Astrocyte of the spinal cord (primary cell): ENCODE measurements around the gene GPRIN1.

Source experiments
- DNase-seq: peaks from one replicate; pipeline ENCODE4 v3.0.0; 2011; ENCODE audit warnings: low read depth, low spot score
- H3K4me3 ChIP-seq: 2 replicates; pipeline ENCODE4 v1.5.1; 2011; ENCODE audit warnings: low read depth, mild to moderate bottlenecking, low read length, moderate library complexity
- in situ Hi-C: cut with HindIII; loops from 2 replicates; pipeline ENCODE4 v1.10.0; 2017; ENCODE audit warnings: low sequenced_read_pairs
- TF ChIP-seq, protein P1 (sequence below): IDR thresholded peaks from 2 replicates; pipeline ENCODE4 v1.5.1; 2012; ENCODE audit warnings: low read depth, mild to moderate bottlenecking, low read length, inconsistent platforms

Gene GPRIN1

DNA sequence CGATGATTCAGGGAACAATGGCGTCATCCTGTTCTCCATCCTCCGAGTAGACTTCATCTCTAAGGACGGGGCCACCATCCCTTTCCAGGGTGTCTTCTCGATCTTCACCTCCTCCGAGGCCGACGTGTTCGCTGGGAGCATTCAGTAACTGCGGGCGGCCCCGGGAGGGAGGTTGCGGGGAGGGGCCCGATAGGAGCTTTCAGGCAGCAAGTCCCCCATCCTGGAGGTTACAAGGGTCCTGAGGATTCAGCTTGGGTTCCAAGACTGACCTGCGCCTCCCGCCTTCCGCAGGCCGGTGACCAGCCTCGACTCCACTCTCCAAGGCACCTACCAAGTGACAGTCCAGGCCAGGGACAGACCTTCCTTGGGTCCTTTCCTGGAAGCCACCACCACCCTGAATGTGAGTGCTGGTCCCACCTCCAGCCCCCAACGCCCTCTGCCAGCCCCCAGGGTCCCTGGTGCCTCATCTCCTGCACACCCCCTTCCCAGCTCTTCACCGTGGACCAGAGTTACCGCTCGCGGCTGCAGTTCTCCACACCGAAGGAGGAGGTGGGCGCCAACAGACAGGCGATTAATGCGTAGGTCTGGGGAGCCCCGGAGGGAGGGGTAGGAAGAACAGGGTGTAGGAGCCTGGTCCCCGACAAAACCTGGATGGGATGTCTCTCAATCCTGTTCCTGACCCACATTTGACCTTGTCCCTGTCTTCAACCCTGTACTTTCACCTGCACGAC, 20.8 kb downstream of the GPRIN1 start:
- no peak overlapping the region for H3K4me3 ChIP-seq
- in situ Hi-C loops, result no loop called here
- DNase-seq, result no peak
- TF ChIP-seq, protein P1, sequence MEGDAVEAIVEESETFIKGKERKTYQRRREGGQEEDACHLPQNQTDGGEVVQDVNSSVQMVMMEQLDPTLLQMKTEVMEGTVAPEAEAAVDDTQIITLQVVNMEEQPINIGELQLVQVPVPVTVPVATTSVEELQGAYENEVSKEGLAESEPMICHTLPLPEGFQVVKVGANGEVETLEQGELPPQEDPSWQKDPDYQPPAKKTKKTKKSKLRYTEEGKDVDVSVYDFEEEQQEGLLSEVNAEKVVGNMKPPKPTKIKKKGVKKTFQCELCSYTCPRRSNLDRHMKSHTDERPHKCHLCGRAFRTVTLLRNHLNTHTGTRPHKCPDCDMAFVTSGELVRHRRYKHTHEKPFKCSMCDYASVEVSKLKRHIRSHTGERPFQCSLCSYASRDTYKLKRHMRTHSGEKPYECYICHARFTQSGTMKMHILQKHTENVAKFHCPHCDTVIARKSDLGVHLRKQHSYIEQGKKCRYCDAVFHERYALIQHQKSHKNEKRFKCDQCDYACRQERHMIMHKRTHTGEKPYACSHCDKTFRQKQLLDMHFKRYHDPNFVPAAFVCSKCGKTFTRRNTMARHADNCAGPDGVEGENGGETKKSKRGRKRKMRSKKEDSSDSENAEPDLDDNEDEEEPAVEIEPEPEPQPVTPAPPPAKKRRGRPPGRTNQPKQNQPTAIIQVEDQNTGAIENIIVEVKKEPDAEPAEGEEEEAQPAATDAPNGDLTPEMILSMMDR, result no peak

DNA sequence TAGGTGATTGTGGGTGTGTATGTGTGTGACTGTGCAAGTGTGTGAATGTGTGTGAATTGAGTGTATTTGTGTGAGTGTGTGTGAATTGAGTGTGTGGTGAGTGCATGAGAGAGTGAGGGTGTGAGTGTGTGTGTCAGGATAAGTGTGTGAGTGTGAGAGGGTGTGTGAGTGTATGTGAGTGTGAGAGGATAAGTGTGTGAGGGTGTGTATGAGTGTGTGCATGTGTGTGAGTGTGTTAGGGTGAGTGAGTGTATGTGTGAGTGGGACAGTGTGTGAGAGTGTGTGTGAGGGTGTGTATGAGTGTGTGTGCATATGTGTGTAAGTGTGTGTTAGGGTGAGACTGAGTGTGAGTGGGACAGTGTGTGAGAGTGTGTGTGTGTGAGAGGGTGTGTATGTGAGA, 21.7 kb downstream of the GPRIN1 start:
- in situ Hi-C loops, result no loop called here
- no peak overlapping the region for H3K4me3 ChIP-seq
- TF ChIP-seq, protein P1, result no peak
- DNase-seq, result no peak

- DNase-seq, result no peak
- H3K4me3 ChIP-seq, result no peak overlapping the region
- in situ Hi-C loops, result no loop called here
- TF ChIP-seq, protein P1, result no peak
Measured at GRCh38 chr5:176587398-176587797, 22.6 kb downstream of the GPRIN1 start.

DNA sequence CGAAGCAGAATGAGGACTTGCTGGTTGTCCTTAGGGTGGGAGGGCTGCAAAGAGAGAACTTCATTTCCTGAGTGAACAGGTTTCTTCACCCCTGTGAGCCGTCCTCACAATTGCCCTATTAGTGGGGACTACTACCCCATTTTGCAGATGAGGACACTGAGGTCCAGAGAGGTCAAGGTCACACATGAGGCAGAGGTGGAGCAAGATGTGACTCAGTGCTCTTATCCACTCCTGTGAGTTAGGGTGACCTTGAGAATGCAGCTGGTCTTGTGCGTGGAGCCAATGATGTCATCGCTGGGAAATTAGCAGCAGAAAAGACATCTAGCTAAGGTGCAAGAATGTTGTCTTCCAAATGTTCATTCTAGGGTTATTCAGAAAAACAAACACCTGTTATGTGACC, 26.9 kb downstream of the GPRIN1 start:
- TF ChIP-seq, protein P1, result no peak
- in situ Hi-C loops, result no loop called here
- no peak overlapping the region for H3K4me3 ChIP-seq
- no peak for DNase-seq

GRCh38 chr5:176581361-176581760, 28.6 kb downstream of the GPRIN1 start:
- no peak for DNase-seq
- TF ChIP-seq, protein P1, result no peak
- in situ Hi-C loops, result no loop called here
- H3K4me3 ChIP-seq, result no peak overlapping the region

DNA sequence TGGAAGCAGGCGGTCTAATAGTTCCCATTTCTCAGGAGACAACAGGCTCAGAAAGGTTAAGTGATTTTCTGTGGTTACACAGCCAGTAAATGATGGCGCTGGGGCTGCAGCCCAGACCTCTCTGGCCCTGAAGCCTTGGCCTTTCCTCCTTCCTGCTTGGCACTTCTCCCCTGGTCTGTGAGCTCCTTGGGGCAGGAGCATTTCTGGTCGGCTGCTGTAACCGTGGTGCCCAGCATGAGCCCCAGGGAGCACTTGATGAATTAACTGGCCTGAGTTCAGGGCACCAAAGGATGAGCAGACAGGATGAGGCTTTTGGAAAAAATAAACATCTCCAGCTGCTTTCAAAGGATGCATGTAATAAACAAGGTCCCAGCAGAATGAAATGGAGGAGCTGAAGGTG, 30.6 kb downstream of the GPRIN1 start:
- no peak for DNase-seq
- TF ChIP-seq, protein P1, result no peak
- in situ Hi-C loops, result no loop called here
- no peak overlapping the region for H3K4me3 ChIP-seq
